Activated CD8-positive, alpha-beta memory T cell treated with anti-CD3 and anti-CD28 coated beads for 36 hours (primary cell): ENCODE results near the gene ADCY5. TPM values are rescaled to one million over a fixed set of nuclear protein-coding genes. Genes with fewer than 3 reads are reported as not detected.

ENCODE experiments used
- CTCF ChIA-PET: fragments of 350-600 bp; sonication (Branson Sonifier 250); formaldehyde crosslinking; loops from one replicate; lab custom pipeline; 2021; ENCODE audit warnings: antibody characterized with exemption; lab: Charles Lee
- POLR2A ChIA-PET: fragments of 350-600 bp; sonication (Branson Sonifier 250); formaldehyde crosslinking; loops from one replicate; lab custom pipeline; 2021; ENCODE audit warnings: antibody characterized with exemption; lab: Charles Lee
- total RNA-seq, 2 experiments: library from RNA; stranded (reverse); gene quantifications; one replicate each; pipeline ENCODE4 v1.2.3, GENCODE V29; 2021

ADCY5 gene
- total RNA-seq, 2 experiments from 2014 or later, result not detected

GRCh38 chr3:123414973-123415775, 33.7 kb downstream of the ADCY5 start:
- POLR2A ChIA-PET, result no interaction called here
- CTCF ChIA-PET, result no interaction called here

- ChIA-PET CTCF (no interaction called here), POLR2A (no interaction called here)
These were observed 35.9 kb downstream of the ADCY5 start for GRCh38 chr3:123412811-123413604.

DNA sequence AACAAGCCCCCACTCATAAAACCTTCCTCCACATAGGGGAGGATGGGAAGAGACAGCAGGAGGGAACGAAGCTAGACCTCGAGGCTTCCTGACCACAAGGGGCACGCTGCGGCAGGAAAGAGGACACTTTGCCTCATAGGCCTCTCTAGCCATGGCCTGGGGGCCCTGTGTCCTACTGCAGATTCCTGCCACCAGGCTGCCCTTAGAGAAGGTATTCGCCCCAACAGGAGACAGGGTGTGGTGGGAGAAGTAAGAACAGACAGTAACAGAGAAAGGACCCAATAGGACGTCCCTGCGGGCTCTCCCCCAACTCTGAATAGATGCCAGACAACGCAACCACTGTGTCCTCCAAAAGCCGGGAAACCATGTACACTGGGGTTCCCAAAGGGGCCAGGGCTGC, 36.8 kb downstream of the ADCY5 start:
- POLR2A ChIA-PET, result no interaction called here
- CTCF ChIA-PET, result no interaction called here

- CTCF ChIA-PET, result no interaction called here
- POLR2A ChIA-PET, result no interaction called here
These were observed 37.4 kb downstream of the ADCY5 start for GRCh38 chr3:123411340-123412040.

GRCh38 chr3:123410149-123410515, 38.8 kb downstream of the ADCY5 start:
- CTCF ChIA-PET, result no interaction called here
- POLR2A ChIA-PET, result no interaction called here

- CTCF ChIA-PET, result no interaction called here
- POLR2A ChIA-PET, result no interaction called here
These were observed 39.3 kb downstream of the ADCY5 start for GRCh38 chr3:123409443-123410148.

DNA sequence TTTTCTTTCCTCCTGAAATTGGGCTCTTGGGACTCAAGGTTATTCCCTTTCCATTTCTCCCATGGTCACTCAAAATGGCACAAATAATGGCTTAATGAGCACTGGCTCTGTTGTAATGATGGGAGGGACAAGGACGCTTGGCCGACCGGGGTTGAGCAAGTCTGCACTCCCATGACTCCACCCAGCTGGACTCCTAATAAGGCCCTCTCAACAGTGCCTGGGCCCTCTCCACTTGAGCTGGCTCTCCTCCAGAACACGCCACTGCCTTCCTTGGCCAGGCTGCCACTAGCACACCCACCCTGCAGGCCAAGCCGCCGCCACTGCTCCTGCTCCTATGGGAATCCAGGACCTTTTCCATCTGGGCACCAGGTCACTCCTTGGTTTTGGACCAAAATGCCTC, 42.3 kb downstream of the ADCY5 start:
- CTCF ChIA-PET, result interaction anchor here (0.7 kb wide), 1 partner anchor 10 kb away, joined by 3 read pairs; no protein-coding TSS in a partner anchor
- POLR2A ChIA-PET, result no interaction called here

- ChIA-PET POLR2A (no interaction called here), CTCF (no interaction called here)
These were observed 42.9 kb downstream of the ADCY5 start for GRCh38 chr3:123405936-123406510.

DNA sequence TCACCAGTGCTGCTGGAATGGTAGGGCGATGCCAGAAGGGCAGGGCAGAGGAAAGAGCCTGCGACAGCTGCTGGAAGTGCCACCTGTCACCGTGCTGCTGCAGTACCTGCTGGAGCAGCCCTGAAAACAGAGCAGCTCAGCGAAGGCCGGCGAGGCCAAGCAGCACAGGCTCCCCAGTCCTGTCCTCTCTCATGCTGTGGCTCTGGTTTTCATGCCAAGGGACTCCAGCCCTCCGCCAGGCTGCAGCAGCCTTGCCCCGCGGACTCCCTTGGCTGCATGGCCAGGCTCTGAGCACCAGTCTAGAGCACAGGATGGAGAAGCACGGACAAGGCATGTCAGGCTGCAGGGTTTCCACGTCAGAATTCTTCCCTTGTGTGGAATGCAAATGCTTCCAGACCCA, 43.9 kb downstream of the ADCY5 start:
- ChIA-PET POLR2A (no interaction called here), CTCF (no interaction called here)

- POLR2A ChIA-PET, result no interaction called here
- CTCF ChIA-PET, result no interaction called here
These were observed 44.5 kb downstream of the ADCY5 start for GRCh38 chr3:123404391-123404790.

DNA sequence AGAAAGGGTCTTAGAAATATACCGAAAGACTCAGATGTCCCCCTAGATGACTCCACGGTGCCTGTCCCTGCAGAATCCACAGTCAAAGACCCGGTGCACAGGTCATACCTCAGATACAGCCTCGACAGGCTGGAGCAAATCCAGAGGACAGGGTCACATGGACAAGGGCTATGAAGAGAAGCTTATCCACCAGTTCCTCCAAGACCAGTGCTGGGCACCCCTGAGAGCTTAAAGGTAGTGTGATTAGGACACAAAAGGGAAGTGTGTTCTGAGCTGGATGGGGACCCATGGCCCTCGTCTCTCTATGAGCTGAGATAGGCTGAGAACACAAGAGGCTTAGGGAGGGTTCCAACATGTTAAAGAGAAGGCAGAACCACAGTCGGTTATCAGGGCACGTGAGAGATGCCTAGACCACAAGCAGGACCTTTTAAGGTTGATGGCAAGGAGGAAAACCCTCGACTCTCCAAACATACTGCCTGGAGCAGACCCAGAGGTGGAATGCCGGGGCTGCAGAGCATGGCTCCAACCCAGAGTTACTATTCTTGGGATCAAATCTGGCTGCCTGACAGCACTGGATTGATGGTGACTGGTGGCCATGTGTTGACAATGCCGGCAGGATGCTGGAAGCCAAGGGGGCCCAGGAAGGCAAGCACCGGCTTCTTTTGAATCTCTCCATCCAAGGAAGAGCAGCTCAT, 46.9 kb downstream of the ADCY5 start:
- POLR2A ChIA-PET, result no interaction called here
- CTCF ChIA-PET, result no interaction called here

GRCh38 chr3:123400169-123400568, 48.7 kb downstream of the ADCY5 start:
- ChIA-PET CTCF (no interaction called here), POLR2A (no interaction called here)

DNA sequence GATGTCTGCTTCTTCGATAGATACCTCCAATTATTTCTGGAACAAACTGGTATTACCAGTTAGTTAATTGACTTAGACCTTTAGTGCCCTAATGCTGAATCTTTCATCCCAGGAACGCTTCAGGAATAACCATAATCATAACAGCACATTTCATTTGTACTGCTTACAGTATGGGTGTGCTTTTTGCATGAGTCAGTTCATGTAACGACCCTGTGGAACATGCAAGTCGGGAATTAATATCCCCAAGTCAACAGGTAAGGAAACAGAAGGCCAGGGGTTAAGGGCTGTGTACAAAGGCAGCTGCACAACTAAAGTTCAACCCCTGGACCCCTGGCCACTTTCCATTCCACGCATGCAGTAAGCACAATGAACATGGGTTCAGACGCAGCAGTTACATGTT, 49.2 kb downstream of the ADCY5 start:
- ChIA-PET POLR2A (no interaction called here), CTCF (no interaction called here)

- ChIA-PET POLR2A (no interaction called here), CTCF (no interaction called here)
These were observed 50.7 kb downstream of the ADCY5 start for GRCh38 chr3:123397921-123398785.

- ChIA-PET POLR2A (no interaction called here), CTCF (interaction anchor here (0.8 kb wide), 1 partner anchor 10 kb away, joined by 3 read pairs; no protein-coding TSS in a partner anchor)
These were observed 51.8 kb downstream of the ADCY5 start for GRCh38 chr3:123397050-123397590.

GRCh38 chr3:123396171-123397049, 52.5 kb downstream of the ADCY5 start:
- CTCF ChIA-PET, result interaction anchor here (0.8 kb wide), 1 partner anchor 10 kb away, joined by 3 read pairs; no protein-coding TSS in a partner anchor

DNA sequence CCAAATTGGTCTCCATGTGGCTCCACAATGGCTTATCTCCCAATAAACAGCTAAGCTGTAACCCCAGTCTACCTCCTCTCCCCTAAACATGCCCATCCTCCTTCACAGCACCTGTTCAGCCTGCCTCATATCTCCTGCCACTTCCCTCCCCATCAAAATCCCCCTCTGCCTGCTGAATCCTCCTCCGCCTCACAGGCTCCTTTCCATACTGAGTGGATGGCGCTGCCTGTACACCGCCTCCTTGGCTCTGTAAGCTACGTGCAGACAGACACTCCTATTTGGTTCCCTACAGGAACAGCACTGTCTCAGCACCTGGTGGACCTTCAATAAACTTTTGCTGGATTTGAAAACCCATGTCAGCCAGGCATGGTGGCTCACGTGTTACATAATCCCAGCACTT, 53.7 kb downstream of the ADCY5 start:
- ChIA-PET POLR2A (no interaction called here), CTCF (no interaction called here)

More at GRCh38 chr3:123396171-123397049, 52.5 kb downstream of the ADCY5 start:
- POLR2A ChIA-PET, result no interaction called here
